ENCODE measurements around the gene ZER1. TPM values are rescaled to one million over a fixed set of nuclear protein-coding genes. Genes with fewer than 3 reads are reported as not detected.

ZER1 gene
- total RNA-seq, 1 donor from 2014 or later: 37.6 TPM

- no peak for DNase-seq (ENCODE audit: extremely low read depth, low read depth, low spot score)
Observed at GRCh38 chr9:128743421-128743820, 28.3 kb downstream of the ZER1 start.

GRCh38 chr9:128742401-128742800 is 29.3 kb downstream of the ZER1 start:
- no peak for DNase-seq (ENCODE audit: extremely low read depth, low read depth, low spot score)

GRCh38 chr9:128735373-128735772 is 36.4 kb downstream of the ZER1 start:
- no peak for DNase-seq (ENCODE audit: extremely low read depth, low read depth, low spot score)

GRCh38 chr9:128733256-128733655 is 38.5 kb downstream of the ZER1 start:
- DNase-seq (ENCODE audit: extremely low read depth, low read depth, low spot score): peak; percentile 73

- DNase-seq (ENCODE audit: extremely low read depth, low read depth, low spot score): no peak
Observed at GRCh38 chr9:128732576-128732975, 39.2 kb downstream of the ZER1 start.

- DNase-seq (ENCODE audit: extremely low read depth, low read depth, low spot score): no peak
Observed at GRCh38 chr9:128731691-128732090, 40.0 kb downstream of the ZER1 start.

- no peak for DNase-seq (ENCODE audit: extremely low read depth, low read depth, low spot score)
Observed at GRCh38 chr9:128731093-128731492, 40.6 kb downstream of the ZER1 start.

- DNase-seq (ENCODE audit: extremely low read depth, low read depth, low spot score): no peak
Observed at GRCh38 chr9:128729766-128730517, 41.8 kb downstream of the ZER1 start.

GRCh38 chr9:128729302-128729701 is 42.4 kb downstream of the ZER1 start:
- no peak for DNase-seq (ENCODE audit: extremely low read depth, low read depth, low spot score)

- no peak for DNase-seq (ENCODE audit: extremely low read depth, low read depth, low spot score)
Observed at GRCh38 chr9:128728298-128728697, 43.4 kb downstream of the ZER1 start.

GRCh38 chr9:128727640-128728248 is 44.0 kb downstream of the ZER1 start:
- no peak for DNase-seq (ENCODE audit: extremely low read depth, low read depth, low spot score)

GRCh38 chr9:128724744-128725211 is 46.9 kb downstream of the ZER1 start:
- DNase-seq (ENCODE audit: extremely low read depth, low read depth, low spot score): peak; percentile 31

GRCh38 chr9:128723866-128724743 is 47.6 kb downstream of the ZER1 start, which contains the start of gene ZDHHC12:
ZDHHC12 (minus strand) TSS chr9:128724127; CDS start chr9:128724093, 34 bp downstream.
- peak; percentile 48 for DNase-seq (ENCODE audit: extremely low read depth, low read depth, low spot score)

- no peak for DNase-seq (ENCODE audit: extremely low read depth, low read depth, low spot score)
Observed at GRCh38 chr9:128723352-128723865, 48.3 kb downstream of the ZER1 start.

GRCh38 chr9:128722380-128723351 is 49.1 kb downstream of the ZER1 start:
- no peak for DNase-seq (ENCODE audit: extremely low read depth, low read depth, low spot score)

- no peak for DNase-seq (ENCODE audit: extremely low read depth, low read depth, low spot score)
Observed at GRCh38 chr9:128721487-128722010, 50.2 kb downstream of the ZER1 start.

- no peak for DNase-seq (ENCODE audit: extremely low read depth, low read depth, low spot score)
Observed at GRCh38 chr9:128720841-128721486, 50.8 kb downstream of the ZER1 start.

GRCh38 chr9:128719919-128720605 is 51.7 kb downstream of the ZER1 start:
- DNase-seq (ENCODE audit: extremely low read depth, low read depth, low spot score): no peak

Measured in glomerular endothelial cell (primary cell).